Measurements from ENCODE around the gene HS2ST1. TPM values are rescaled to one million over a fixed set of nuclear protein-coding genes. Genes with fewer than 3 reads are reported as not detected.
"Not testable (repeated sequence)": the region's sequence is repeated elsewhere in the genome, so short reads cannot be mapped to it uniquely, and the experiment has no call there.

The HS2ST1 gene
- total and polyA plus RNA-seq, 2 experiments from 2014 or later, result 6.7 to 17.1 TPM

DNA sequence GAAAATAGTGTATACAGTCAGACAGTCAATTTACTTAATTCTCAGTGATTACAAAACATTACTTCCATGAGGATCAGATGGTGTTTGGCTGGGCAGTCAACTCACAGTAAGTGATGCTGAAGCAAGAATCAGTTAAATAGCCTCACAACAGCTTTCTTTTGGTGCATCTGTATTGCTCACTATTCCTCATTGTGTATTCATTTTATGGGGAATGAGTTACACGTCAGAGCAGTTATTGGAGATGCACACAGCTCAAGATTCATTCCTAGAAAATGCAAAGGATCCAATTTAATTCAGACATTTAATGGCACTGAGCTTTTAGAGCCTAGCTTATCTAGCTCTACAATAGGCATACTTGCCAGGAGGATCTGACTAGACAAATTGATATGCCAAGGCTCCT lies 150.6 kb downstream of the HS2ST1 start (continued):
- TF ChIP-seq, protein P1, sequence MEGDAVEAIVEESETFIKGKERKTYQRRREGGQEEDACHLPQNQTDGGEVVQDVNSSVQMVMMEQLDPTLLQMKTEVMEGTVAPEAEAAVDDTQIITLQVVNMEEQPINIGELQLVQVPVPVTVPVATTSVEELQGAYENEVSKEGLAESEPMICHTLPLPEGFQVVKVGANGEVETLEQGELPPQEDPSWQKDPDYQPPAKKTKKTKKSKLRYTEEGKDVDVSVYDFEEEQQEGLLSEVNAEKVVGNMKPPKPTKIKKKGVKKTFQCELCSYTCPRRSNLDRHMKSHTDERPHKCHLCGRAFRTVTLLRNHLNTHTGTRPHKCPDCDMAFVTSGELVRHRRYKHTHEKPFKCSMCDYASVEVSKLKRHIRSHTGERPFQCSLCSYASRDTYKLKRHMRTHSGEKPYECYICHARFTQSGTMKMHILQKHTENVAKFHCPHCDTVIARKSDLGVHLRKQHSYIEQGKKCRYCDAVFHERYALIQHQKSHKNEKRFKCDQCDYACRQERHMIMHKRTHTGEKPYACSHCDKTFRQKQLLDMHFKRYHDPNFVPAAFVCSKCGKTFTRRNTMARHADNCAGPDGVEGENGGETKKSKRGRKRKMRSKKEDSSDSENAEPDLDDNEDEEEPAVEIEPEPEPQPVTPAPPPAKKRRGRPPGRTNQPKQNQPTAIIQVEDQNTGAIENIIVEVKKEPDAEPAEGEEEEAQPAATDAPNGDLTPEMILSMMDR (conservative IDR thresholded peaks at IDR 0.05; ENCODE audit: low read depth in 2 of 2), result no peak
- no peak for TF ChIP-seq NANOG (IDR thresholded peaks at IDR 0.05; ENCODE audit: borderline replicate concordance)

DNA sequence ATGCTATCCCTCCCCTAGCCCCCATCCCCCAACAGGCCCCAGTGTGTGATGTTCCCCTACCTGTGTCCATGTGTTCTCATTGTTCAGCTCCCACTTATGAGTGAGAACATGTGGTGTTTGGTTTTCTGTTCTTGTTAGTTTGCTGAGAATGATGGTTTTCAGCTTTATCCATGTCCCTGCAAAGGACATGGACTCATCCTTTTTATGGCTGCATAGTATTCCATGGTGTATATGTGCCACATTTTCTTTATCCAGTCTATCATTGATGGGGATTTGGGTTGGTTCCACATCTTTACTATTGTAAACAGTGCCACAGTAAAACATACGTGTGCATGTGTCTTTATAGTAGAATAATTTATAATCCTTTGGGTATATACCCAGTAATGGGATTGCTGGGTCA lies 152.3 kb downstream of the HS2ST1 start:
- H2AFZ ChIP-seq; DNase-seq (ENCODE audit: low spot score); ATAC-seq; H3K4me1 ChIP-seq (ENCODE audit: insufficient read depth); H3K27me3 Mint-ChIP-seq (ENCODE audit: insufficient read depth, low read depth, poor library complexity); H3K27ac ChIP-seq (ENCODE audit: low read depth); H3K9me2 ChIP-seq (ENCODE audit: insufficient read depth); H3K4me1 Mint-ChIP-seq; H3K36me3 ChIP-seq (ENCODE audit: insufficient read depth); H3K4me3 ChIP-seq; H3F3A ChIP-seq (replicated peaks; ENCODE audit: low read depth); H3K27ac Mint-ChIP-seq; H3K4me3 Mint-ChIP-seq; H3K4me2 ChIP-seq; H4K20me1 ChIP-seq (replicated peaks; ENCODE audit: insufficient read depth); H3K27me3 ChIP-seq (ENCODE audit: insufficient read depth): not testable (repeated sequence)
- Mint-ChIP-seq H3K36me3 (ENCODE audit: low read depth) (peaks cover 27% of the 10 kb centered on the region; the same call in 2 of the 3 replicates), H3K9me3 (peaks cover 19% of the 10 kb centered on the region)
- H3K79me2 ChIP-seq (replicated peaks; ENCODE audit: insufficient read depth), result peaks cover 88% of the 10 kb centered on the region

DNA sequence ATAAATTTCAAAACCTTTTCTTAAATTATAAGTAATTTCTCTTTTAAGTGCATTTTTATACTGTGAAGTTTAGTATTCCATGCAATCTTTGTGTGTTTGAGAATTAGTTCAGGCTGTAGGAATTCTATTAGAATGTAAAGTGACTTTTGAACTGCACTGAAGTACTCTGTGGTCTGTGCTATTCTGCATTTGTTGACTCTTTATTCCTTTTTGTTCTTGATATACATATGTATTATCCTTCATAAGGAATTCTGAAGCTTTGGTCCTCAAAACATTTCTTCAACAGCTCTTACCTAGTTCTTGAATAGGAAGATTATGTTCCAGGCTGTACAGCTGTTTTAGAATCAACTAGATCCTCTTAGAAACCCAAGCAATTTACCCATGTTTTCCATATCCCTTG lies 158.0 kb downstream of the HS2ST1 start:
- Histone ChIP-seq H3K27me3 (ENCODE audit: insufficient read depth) (no peaks in the 10 kb centered on the region), H3K4me3 (no peak overlapping the region), H3K4me2 (0 out of 2 replicates have a peak overlapping the region, but pooled peaks have one; percentile 1), H3K4me1 (ENCODE audit: insufficient read depth) (peaks cover 26% of the 10 kb centered on the region), H3K27ac (ENCODE audit: low read depth) (0 out of 2 replicates have a peak overlapping the region, but pooled peaks have one; percentile 5), H3K9me2 (ENCODE audit: insufficient read depth) (no peaks in the 10 kb centered on the region), H3F3A (replicated peaks; ENCODE audit: low read depth) (no peaks in the 10 kb centered on the region), H3K36me3 (ENCODE audit: insufficient read depth) (no peaks in the 10 kb centered on the region), H4K20me1 (replicated peaks; ENCODE audit: insufficient read depth) (no peaks in the 10 kb centered on the region), H2AFZ (no peak overlapping the region), H3K79me2 (replicated peaks; ENCODE audit: insufficient read depth) (peaks cover 33% of the 10 kb centered on the region)
- peaks cover 1% of the 10 kb centered on the region for H3K27me3 Mint-ChIP-seq (ENCODE audit: insufficient read depth, low read depth, poor library complexity)
- H3K4me3 Mint-ChIP-seq, result no peak overlapping the region
- DNase-seq (ENCODE audit: low spot score) (no peak), ATAC-seq (no peak)
- peaks cover 6% of the 10 kb centered on the region; the same call in 2 of the 3 replicates for H3K36me3 Mint-ChIP-seq (ENCODE audit: low read depth)
- peak overlapping the region; percentile 75; the same call in 1 of the 2 replicates for H3K27ac Mint-ChIP-seq
- peaks cover 38% of the 10 kb centered on the region for H3K4me1 Mint-ChIP-seq
- H3K9me3 Mint-ChIP-seq, result 0 out of 3 replicates have a peak, but pooled peaks cover 4% of the 10 kb centered on the region
- TF ChIP-seq ZNF114 (CRISPR knock-in tag; IDR thresholded peaks at IDR 0.05) (no peak), EZH2phosphoT487 (IDR thresholded peaks at IDR 0.05; ENCODE audit: unreplicated experiment) (no peak), EZH2 (IDR thresholded peaks at IDR 0.05; ENCODE audit: low read depth, unreplicated experiment) (no peak), NANOG (IDR thresholded peaks at IDR 0.05; ENCODE audit: borderline replicate concordance) (no peak)
- TF ChIP-seq, protein P2, sequence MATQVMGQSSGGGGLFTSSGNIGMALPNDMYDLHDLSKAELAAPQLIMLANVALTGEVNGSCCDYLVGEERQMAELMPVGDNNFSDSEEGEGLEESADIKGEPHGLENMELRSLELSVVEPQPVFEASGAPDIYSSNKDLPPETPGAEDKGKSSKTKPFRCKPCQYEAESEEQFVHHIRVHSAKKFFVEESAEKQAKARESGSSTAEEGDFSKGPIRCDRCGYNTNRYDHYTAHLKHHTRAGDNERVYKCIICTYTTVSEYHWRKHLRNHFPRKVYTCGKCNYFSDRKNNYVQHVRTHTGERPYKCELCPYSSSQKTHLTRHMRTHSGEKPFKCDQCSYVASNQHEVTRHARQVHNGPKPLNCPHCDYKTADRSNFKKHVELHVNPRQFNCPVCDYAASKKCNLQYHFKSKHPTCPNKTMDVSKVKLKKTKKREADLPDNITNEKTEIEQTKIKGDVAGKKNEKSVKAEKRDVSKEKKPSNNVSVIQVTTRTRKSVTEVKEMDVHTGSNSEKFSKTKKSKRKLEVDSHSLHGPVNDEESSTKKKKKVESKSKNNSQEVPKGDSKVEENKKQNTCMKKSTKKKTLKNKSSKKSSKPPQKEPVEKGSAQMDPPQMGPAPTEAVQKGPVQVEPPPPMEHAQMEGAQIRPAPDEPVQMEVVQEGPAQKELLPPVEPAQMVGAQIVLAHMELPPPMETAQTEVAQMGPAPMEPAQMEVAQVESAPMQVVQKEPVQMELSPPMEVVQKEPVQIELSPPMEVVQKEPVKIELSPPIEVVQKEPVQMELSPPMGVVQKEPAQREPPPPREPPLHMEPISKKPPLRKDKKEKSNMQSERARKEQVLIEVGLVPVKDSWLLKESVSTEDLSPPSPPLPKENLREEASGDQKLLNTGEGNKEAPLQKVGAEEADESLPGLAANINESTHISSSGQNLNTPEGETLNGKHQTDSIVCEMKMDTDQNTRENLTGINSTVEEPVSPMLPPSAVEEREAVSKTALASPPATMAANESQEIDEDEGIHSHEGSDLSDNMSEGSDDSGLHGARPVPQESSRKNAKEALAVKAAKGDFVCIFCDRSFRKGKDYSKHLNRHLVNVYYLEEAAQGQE (IDR thresholded peaks at IDR 0.05; ENCODE audit: unreplicated experiment), result no peak
- TF ChIP-seq, protein P3, sequence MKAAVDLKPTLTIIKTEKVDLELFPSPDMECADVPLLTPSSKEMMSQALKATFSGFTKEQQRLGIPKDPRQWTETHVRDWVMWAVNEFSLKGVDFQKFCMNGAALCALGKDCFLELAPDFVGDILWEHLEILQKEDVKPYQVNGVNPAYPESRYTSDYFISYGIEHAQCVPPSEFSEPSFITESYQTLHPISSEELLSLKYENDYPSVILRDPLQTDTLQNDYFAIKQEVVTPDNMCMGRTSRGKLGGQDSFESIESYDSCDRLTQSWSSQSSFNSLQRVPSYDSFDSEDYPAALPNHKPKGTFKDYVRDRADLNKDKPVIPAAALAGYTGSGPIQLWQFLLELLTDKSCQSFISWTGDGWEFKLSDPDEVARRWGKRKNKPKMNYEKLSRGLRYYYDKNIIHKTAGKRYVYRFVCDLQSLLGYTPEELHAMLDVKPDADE (IDR thresholded peaks at IDR 0.05), result no peak
- TF ChIP-seq, protein P1 (conservative IDR thresholded peaks at IDR 0.05; ENCODE audit: low read depth in 2 of 2), result no peak
